GM23248 (cell line): ENCODE data around the gene RSAD2. TPM values are rescaled to one million over a fixed set of nuclear protein-coding genes. Genes with fewer than 3 reads are reported as not detected.

Experiments
- DNase-seq: peaks from one replicate; pipeline ENCODE4 v3.0.0-alpha.2; 2015
- H2AFZ ChIP-seq: fragments of 200-600 bp; sonication (generic); 2 replicates; pipeline ENCODE4 v1.6.1; 2016; ENCODE audit warnings: antibody characterized with exemption
- H3F3A ChIP-seq: fragments of 200-600 bp; sonication (generic); 2 replicates; pipeline ENCODE4 v1.6.1; 2016; ENCODE audit warnings: mild to moderate bottlenecking, antibody characterized with exemption, mixed run types; ENCODE audit not compliant: insufficient read depth
- H3K27ac ChIP-seq: fragments of 200-600 bp; sonication (generic); 2 replicates; pipeline ENCODE4 v1.5.1; 2016; ENCODE audit warnings: mild to moderate bottlenecking
- H3K27me3 ChIP-seq: fragments of 200-600 bp; sonication (generic); replicated peaks from 2 replicates; pipeline ENCODE4 v1.6.1; 2016; ENCODE audit warnings: mild to moderate bottlenecking; ENCODE audit not compliant: insufficient read depth
- H3K36me3 ChIP-seq: fragments of 200-600 bp; sonication (generic); 2 replicates; pipeline ENCODE4 v1.6.1; 2016; ENCODE audit warnings: low read depth, mild to moderate bottlenecking
- H3K4me1 ChIP-seq: fragments of 200-600 bp; sonication (generic); 2 replicates; pipeline ENCODE4 v1.6.1; 2016; ENCODE audit warnings: mild to moderate bottlenecking; ENCODE audit not compliant: insufficient read depth
- H3K4me2 ChIP-seq: fragments of 200-600 bp; sonication (generic); one replicate; pipeline ENCODE4 v1.6.1; 2016; ENCODE audit warnings: mild to moderate bottlenecking; ENCODE audit not compliant: unreplicated experiment
- H3K4me3 ChIP-seq: fragments of 200-600 bp; sonication (generic); 2 replicates; pipeline ENCODE4 v1.5.1; 2016; ENCODE audit warnings: mild to moderate bottlenecking
- H3K79me2 ChIP-seq: fragments of 200-600 bp; sonication (generic); 2 replicates; pipeline ENCODE4 v1.6.1; 2016; ENCODE audit warnings: mild to moderate bottlenecking; ENCODE audit not compliant: insufficient read depth
- H3K9ac ChIP-seq: fragments of 200-600 bp; sonication (generic); 2 replicates; pipeline ENCODE4 v1.6.1; 2016; ENCODE audit warnings: mild to moderate bottlenecking
- H3K9me2 ChIP-seq: fragments of 200-600 bp; sonication (generic); 2 replicates; pipeline ENCODE4 v1.6.1; 2016; ENCODE audit warnings: mixed run types, mild to moderate bottlenecking, moderate library complexity; ENCODE audit not compliant: insufficient read depth
- H3K9me3 ChIP-seq: fragments of 200-600 bp; sonication (generic); one replicate; pipeline ENCODE4 v1.6.1; 2017; ENCODE audit warnings: low read depth
- H4K20me1 ChIP-seq: fragments of 200-600 bp; sonication (generic); 2 replicates; pipeline ENCODE4 v1.6.0; 2016; ENCODE audit not compliant: insufficient read depth
- EZH2 ChIP-seq: fragments of 200-600 bp; sonication (generic); IDR thresholded peaks from 2 replicates; pipeline ENCODE4 v1.6.1; 2018; ENCODE audit warnings: antibody characterized with exemption, mild to moderate bottlenecking; ENCODE audit not compliant: insufficient read depth, poor library complexity, severe bottlenecking
- EZH2phosphoT487 ChIP-seq: fragments of 200-600 bp; sonication (generic); IDR thresholded peaks from 2 replicates; pipeline ENCODE4 v1.6.1; 2018; ENCODE audit warnings: antibody characterized with exemption, moderate library complexity, mild to moderate bottlenecking, low read depth; ENCODE audit not compliant: insufficient read depth
- WGBS, 2 experiments: methylation state at CpG; one replicate each; pipeline ENCODE4 v1.1.6; 2015 to 2017; ENCODE audit warnings: low lambda C conversion rate in 2 of 2, low coverage in 1 of 2; ENCODE audit errors: missing lambda C conversion rate in 2 of 2; 5-methylcytosine and 5-hydroxymethylcytosine counted together
- in situ Hi-C: fragments of 300-500 bp; cut with MboI; formaldehyde crosslinking; loops from 2 replicates; pipeline ENCODE4 v1.15.0; 2020
- polyA plus RNA-seq: library from polyadenylated mRNA; unstranded; fragments of >200 nt; fragmentation: Nextera tagmentation; extraction: Ambion mirVana; gene quantifications from 2 replicates; pipeline ENCODE4 v1.2.1, GENCODE V29; 2016
- total RNA-seq: library from RNA; depleted of rRNA; stranded (reverse); fragments of >200 nt; shearing (Covaris generic); gene quantifications from 2 replicates; pipeline ENCODE4 v1.2.3, GENCODE V29; 2014; rRNA removed

The RSAD2 gene, protein sequence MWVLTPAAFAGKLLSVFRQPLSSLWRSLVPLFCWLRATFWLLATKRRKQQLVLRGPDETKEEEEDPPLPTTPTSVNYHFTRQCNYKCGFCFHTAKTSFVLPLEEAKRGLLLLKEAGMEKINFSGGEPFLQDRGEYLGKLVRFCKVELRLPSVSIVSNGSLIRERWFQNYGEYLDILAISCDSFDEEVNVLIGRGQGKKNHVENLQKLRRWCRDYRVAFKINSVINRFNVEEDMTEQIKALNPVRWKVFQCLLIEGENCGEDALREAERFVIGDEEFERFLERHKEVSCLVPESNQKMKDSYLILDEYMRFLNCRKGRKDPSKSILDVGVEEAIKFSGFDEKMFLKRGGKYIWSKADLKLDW
- total RNA-seq (not detected in 2 replicates), polyA plus RNA-seq (not detected in 2 replicates)

DNA sequence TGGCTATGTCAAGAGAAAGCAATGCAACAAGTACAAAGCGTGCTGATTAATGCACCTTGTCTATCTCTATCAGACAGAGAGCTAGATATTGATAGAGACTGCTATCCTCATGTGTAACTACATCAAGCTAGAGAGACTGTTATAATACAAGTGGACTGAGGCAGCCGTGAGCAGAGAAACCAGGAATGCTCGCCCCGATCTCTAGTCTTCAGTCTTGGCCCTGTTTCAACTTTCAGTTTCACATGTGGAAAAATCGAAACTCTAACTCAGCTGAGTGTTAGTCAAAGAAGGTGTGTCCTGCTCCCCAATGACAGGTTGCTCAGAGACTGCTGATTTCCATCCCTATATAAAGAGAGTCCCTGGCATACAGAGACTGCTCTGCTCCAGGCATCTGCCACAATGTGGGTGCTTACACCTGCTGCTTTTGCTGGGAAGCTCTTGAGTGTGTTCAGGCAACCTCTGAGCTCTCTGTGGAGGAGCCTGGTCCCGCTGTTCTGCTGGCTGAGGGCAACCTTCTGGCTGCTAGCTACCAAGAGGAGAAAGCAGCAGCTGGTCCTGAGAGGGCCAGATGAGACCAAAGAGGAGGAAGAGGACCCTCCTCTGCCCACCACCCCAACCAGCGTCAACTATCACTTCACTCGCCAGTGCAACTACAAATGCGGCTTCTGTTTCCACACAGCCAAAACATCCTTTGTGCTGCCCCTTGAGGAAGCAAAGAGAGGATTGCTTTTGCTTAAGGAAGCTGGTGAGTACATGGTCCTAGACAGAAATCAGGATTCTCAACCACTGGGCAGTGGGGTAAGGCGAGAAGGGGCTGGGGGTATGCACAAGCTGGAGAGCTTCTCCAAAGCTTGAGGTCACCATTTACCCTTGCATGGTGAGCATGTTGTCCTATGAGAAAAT is at the start of gene RSAD2:
Gene RSAD2 (plus strand): TSS at position 376 of the 903 bp plus-strand sequence. CDS start 24 bp downstream, at position 400.
- peaks cover 23% of the 10 kb centered on the region for H3K27me3 ChIP-seq
- TF ChIP-seq EZH2phosphoT487 = no peak
- no peak for TF ChIP-seq EZH2
- H3K9me3 ChIP-seq = no peaks in the 10 kb centered on the region
- WGBS, 2 experiments = 29 to 33% methylated on average over 10 of the region's 10 CpGs
- H4K20me1 ChIP-seq = no peaks in the 10 kb centered on the region
- no peak within 1 kb of the TSS for H3K27ac ChIP-seq
- H3K4me1 ChIP-seq = no peaks in the 10 kb centered on the region
- H3K4me2 ChIP-seq = peak within 1 kb of the TSS; percentile 71
- H3K79me2 ChIP-seq = no peaks in the 10 kb centered on the region
- peak within 1 kb of the TSS; percentile 66 for H3K4me3 ChIP-seq
- H3K36me3 ChIP-seq = no peaks in the 10 kb centered on the region
- H3K9me2 ChIP-seq = no peaks in the 10 kb centered on the region
- peak; percentile 66 for DNase-seq
- H3K9ac ChIP-seq = no peak within 1 kb of the TSS
- H3F3A ChIP-seq = no peaks in the 10 kb centered on the region
- in situ Hi-C loops = no loop called here
- H2AFZ ChIP-seq = no peak within 1 kb of the TSS

- Histone ChIP-seq H3K9me2 (no peaks in the 10 kb centered on the region), H3K9ac (no peak overlapping the region; the same call in 1 of the 2 replicates), H3K9me3 (no peaks in the 10 kb centered on the region), H3F3A (0 out of 2 replicates have a peak, but pooled peaks cover 7% of the 10 kb centered on the region), H3K4me2 (peak overlapping the region; percentile 8), H2AFZ (peak overlapping the region; percentile 74), H4K20me1 (no peaks in the 10 kb centered on the region), H3K79me2 (no peaks in the 10 kb centered on the region), H3K27me3 (no peaks in the 10 kb centered on the region), H3K4me1 (peaks cover 9% of the 10 kb centered on the region; the same call in 1 of the 2 replicates), H3K36me3 (no peaks in the 10 kb centered on the region), H3K4me3 (no peak overlapping the region), H3K27ac (no peak overlapping the region)
- WGBS, 2 experiments = 1 to 5% methylated on average over 2 of the region's 2 CpGs
- peak; percentile 66 for DNase-seq
- in situ Hi-C loops = no loop called here
- TF ChIP-seq EZH2 (no peak), EZH2phosphoT487 (no peak)
Observed at GRCh38 chr2:6828299-6828584, 49.3 kb upstream of the RSAD2 start.

DNA sequence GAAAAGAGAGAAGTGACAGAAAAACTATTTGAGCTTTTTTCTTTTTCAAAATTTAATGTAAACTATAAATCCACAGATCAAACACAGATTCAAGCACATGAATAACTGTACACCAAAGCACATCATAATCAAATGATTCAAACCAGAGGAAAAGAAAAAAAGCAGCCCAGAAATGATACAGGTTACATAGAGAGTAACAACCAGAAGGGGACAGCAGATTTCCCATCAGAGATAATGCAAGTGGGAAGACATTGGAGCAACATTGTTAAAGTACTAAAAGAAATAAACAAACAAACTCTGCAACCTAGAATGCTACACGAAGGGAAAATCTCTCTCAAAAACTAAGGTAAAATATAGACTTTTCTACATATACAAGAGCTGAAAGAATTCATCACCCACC is 46.3 kb upstream of the RSAD2 start:
- TF ChIP-seq EZH2phosphoT487 (no peak), EZH2 (no peak)

GRCh38 chr2:6832596-6833299 is 44.8 kb upstream of the RSAD2 start:
- Histone ChIP-seq H2AFZ (no peak overlapping the region), H3K27me3 (no peaks in the 10 kb centered on the region), H3F3A (0 out of 2 replicates have a peak, but pooled peaks cover 4% of the 10 kb centered on the region), H4K20me1 (no peaks in the 10 kb centered on the region), H3K4me1 (0 out of 2 replicates have a peak, but pooled peaks cover 4% of the 10 kb centered on the region), H3K4me3 (no peak overlapping the region), H3K27ac (no peak overlapping the region), H3K36me3 (no peaks in the 10 kb centered on the region), H3K9me2 (no peaks in the 10 kb centered on the region), H3K9ac (no peak overlapping the region), H3K79me2 (no peaks in the 10 kb centered on the region), H3K4me2 (no peak overlapping the region), H3K9me3 (no peaks in the 10 kb centered on the region)
- 29 to 36% methylated on average over 2 of the region's 2 CpGs for WGBS, 2 experiments
- no peak for TF ChIP-seq EZH2
- TF ChIP-seq EZH2phosphoT487 = no peak
- in situ Hi-C loops = no loop called here
- no peak for DNase-seq

More for the DNA sequence above, 46.3 kb upstream of the RSAD2 start:
- Histone ChIP-seq H3K4me1 (peaks cover 9% of the 10 kb centered on the region; the same call in 1 of the 2 replicates), H2AFZ (no peak overlapping the region), H3K79me2 (no peaks in the 10 kb centered on the region), H3K9me3 (no peaks in the 10 kb centered on the region), H3K4me2 (no peak overlapping the region), H3K36me3 (no peaks in the 10 kb centered on the region), H3K4me3 (no peak overlapping the region), H3K27me3 (no peaks in the 10 kb centered on the region), H3F3A (0 out of 2 replicates have a peak, but pooled peaks cover 7% of the 10 kb centered on the region), H3K9ac (no peak overlapping the region), H4K20me1 (no peaks in the 10 kb centered on the region), H3K9me2 (no peaks in the 10 kb centered on the region), H3K27ac (no peak overlapping the region)
- WGBS, 2 experiments = 0 to 3% methylated on average over 1 of the region's 1 CpG
- in situ Hi-C loops = no loop called here
- DNase-seq = no peak
